ENCODE data around the gene AMY1B.
"Not testable (repeated sequence)": the region's sequence is repeated elsewhere in the genome, so short reads cannot be mapped to it uniquely, and the experiment has no call there.

The AMY1B gene

GRCh38 chr1:103701256-103701655, 5.2 kb upstream of the AMY1B start:
- H4K20me1 ChIP-seq (ENCODE audit: insufficient read depth, low read length); DNase-seq; H3K79me2 ChIP-seq (ENCODE audit: insufficient read depth, low read length); H3K9me3 ChIP-seq (ENCODE audit: insufficient read depth, low read length, severe bottlenecking); H2AFZ ChIP-seq (ENCODE audit: low read depth, low read length); H3K27ac ChIP-seq (ENCODE audit: low read length); H3K9ac ChIP-seq (ENCODE audit: low read depth, low read length); ATAC-seq (ENCODE audit: insufficient read depth, low read depth); H3K36me3 ChIP-seq (ENCODE audit: insufficient read depth, low read length); H3K4me1 ChIP-seq (ENCODE audit: insufficient read depth, low read length); H3K27me3 ChIP-seq (ENCODE audit: insufficient read depth, low read length, poor library complexity); H3K4me2 ChIP-seq (ENCODE audit: insufficient read depth, low read length); H3K4me3 ChIP-seq (ENCODE audit: low read depth in 1 of 2, low read length in 2 of 2): not testable (repeated sequence)

DNA sequence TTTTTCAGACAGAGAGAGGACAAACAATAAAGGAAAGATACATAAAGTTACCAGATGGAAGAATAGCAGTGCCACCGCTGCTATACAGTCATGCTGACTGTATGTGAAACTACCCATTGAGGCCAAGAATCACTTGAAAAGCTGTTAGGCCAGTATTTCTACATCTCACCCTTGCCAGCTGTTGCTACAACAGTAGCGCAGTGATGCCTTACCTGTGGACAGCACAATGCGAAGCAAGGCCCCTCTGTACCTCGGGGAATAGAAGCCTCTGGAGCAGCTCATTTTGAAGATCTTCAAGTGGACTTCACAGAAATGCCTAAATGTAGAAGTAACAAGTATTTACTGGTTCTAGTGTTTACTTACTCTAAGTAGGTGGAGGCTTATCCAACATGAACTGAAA, 4.7 kb upstream of the AMY1B start:
- not testable (repeated sequence) for H3K9me3 ChIP-seq (ENCODE audit: insufficient read depth, low read length, severe bottlenecking); DNase-seq; H3K27ac ChIP-seq (ENCODE audit: low read length); H3K4me3 ChIP-seq (ENCODE audit: low read depth in 1 of 2, low read length in 2 of 2); H3K4me1 ChIP-seq (ENCODE audit: insufficient read depth, low read length); H3K9ac ChIP-seq (ENCODE audit: low read depth, low read length); H4K20me1 ChIP-seq (ENCODE audit: insufficient read depth, low read length); H3K4me2 ChIP-seq (ENCODE audit: insufficient read depth, low read length); H3K36me3 ChIP-seq (ENCODE audit: insufficient read depth, low read length); H3K27me3 ChIP-seq (ENCODE audit: insufficient read depth, low read length, poor library complexity); ATAC-seq (ENCODE audit: insufficient read depth, low read depth); H2AFZ ChIP-seq (ENCODE audit: low read depth, low read length); H3K79me2 ChIP-seq (ENCODE audit: insufficient read depth, low read length)

- not testable (repeated sequence) for H4K20me1 ChIP-seq (ENCODE audit: insufficient read depth, low read length); H3K36me3 ChIP-seq (ENCODE audit: insufficient read depth, low read length); ATAC-seq (ENCODE audit: insufficient read depth, low read depth)
These were observed 1.4 kb upstream of the AMY1B start for GRCh38 chr1:103697430-103697829.

GRCh38 chr1:103676335-103676734, 19.7 kb downstream of the AMY1B start:
- ATAC-seq (ENCODE audit: insufficient read depth, low read depth); H3K4me2 ChIP-seq (ENCODE audit: insufficient read depth, low read length); H3K27me3 ChIP-seq (ENCODE audit: insufficient read depth, low read length, poor library complexity); H4K20me1 ChIP-seq (ENCODE audit: insufficient read depth, low read length); H2AFZ ChIP-seq (ENCODE audit: low read depth, low read length); H3K27ac ChIP-seq (ENCODE audit: low read length); DNase-seq; H3K79me2 ChIP-seq (ENCODE audit: insufficient read depth, low read length); H3K36me3 ChIP-seq (ENCODE audit: insufficient read depth, low read length); H3K4me1 ChIP-seq (ENCODE audit: insufficient read depth, low read length); H3K9me3 ChIP-seq (ENCODE audit: insufficient read depth, low read length, severe bottlenecking); H3K4me3 ChIP-seq (ENCODE audit: low read depth in 1 of 2, low read length in 2 of 2); H3K9ac ChIP-seq (ENCODE audit: low read depth, low read length): not testable (repeated sequence)

More at GRCh38 chr1:103697430-103697829, 1.4 kb upstream of the AMY1B start:
- not testable (repeated sequence) for H3K9ac ChIP-seq (ENCODE audit: low read depth, low read length); DNase-seq; H3K9me3 ChIP-seq (ENCODE audit: insufficient read depth, low read length, severe bottlenecking); H3K4me1 ChIP-seq (ENCODE audit: insufficient read depth, low read length); H2AFZ ChIP-seq (ENCODE audit: low read depth, low read length); H3K4me2 ChIP-seq (ENCODE audit: insufficient read depth, low read length); H3K79me2 ChIP-seq (ENCODE audit: insufficient read depth, low read length); H3K27me3 ChIP-seq (ENCODE audit: insufficient read depth, low read length, poor library complexity); H3K27ac ChIP-seq (ENCODE audit: low read length); H3K4me3 ChIP-seq (ENCODE audit: low read depth in 1 of 2, low read length in 2 of 2)

GRCh38 chr1:103655460-103655859, 40.5 kb downstream of the AMY1B start, which contains the start of gene AMY1A:
Gene AMY1A (plus strand): TSS chr1:103655760. CDS start chr1:103656331, 571 bp downstream.
- not testable (repeated sequence) for DNase-seq; H3K9me3 ChIP-seq (ENCODE audit: insufficient read depth, low read length, severe bottlenecking); H3K27ac ChIP-seq (ENCODE audit: low read length); H3K27me3 ChIP-seq (ENCODE audit: insufficient read depth, low read length, poor library complexity); H2AFZ ChIP-seq (ENCODE audit: low read depth, low read length); H3K4me3 ChIP-seq (ENCODE audit: low read depth in 1 of 2, low read length in 2 of 2); H3K4me1 ChIP-seq (ENCODE audit: insufficient read depth, low read length); H3K79me2 ChIP-seq (ENCODE audit: insufficient read depth, low read length); H3K4me2 ChIP-seq (ENCODE audit: insufficient read depth, low read length); H3K9ac ChIP-seq (ENCODE audit: low read depth, low read length); ATAC-seq (ENCODE audit: insufficient read depth, low read depth); H4K20me1 ChIP-seq (ENCODE audit: insufficient read depth, low read length); H3K36me3 ChIP-seq (ENCODE audit: insufficient read depth, low read length)

DNA sequence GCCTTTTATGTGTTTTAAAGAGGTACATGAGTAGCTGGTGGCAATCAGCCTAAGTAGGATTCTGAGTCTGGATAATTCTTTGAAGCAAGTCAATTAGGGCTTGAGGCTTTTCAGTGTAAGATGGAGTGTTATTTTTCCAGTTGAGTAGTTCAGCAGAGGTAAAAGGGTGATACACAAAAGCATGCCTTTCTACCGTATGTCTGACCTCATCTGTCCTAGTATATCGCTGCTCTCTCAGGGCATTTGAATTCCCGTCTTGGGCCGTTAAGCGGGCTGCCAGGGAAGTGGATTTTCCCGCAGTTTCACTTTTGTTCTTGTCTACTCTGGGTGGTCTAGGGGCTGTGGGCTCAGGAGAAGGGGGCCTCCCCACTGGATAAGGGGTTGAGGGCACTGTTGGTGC, 41.9 kb downstream of the AMY1B start:
- not testable (repeated sequence) for H3K79me2 ChIP-seq (ENCODE audit: insufficient read depth, low read length); ATAC-seq (ENCODE audit: insufficient read depth, low read depth); H3K4me3 ChIP-seq (ENCODE audit: low read depth in 1 of 2, low read length in 2 of 2); H3K36me3 ChIP-seq (ENCODE audit: insufficient read depth, low read length); DNase-seq; H4K20me1 ChIP-seq (ENCODE audit: insufficient read depth, low read length); H3K4me1 ChIP-seq (ENCODE audit: insufficient read depth, low read length); H3K4me2 ChIP-seq (ENCODE audit: insufficient read depth, low read length); H3K9me3 ChIP-seq (ENCODE audit: insufficient read depth, low read length, severe bottlenecking); H3K27ac ChIP-seq (ENCODE audit: low read length); H3K9ac ChIP-seq (ENCODE audit: low read depth, low read length); H3K27me3 ChIP-seq (ENCODE audit: insufficient read depth, low read length, poor library complexity); H2AFZ ChIP-seq (ENCODE audit: low read depth, low read length)

- ATAC-seq (ENCODE audit: insufficient read depth, low read depth); H3K9ac ChIP-seq (ENCODE audit: low read depth, low read length); H3K36me3 ChIP-seq (ENCODE audit: insufficient read depth, low read length); H3K4me3 ChIP-seq (ENCODE audit: low read depth in 1 of 2, low read length in 2 of 2); DNase-seq; H3K27me3 ChIP-seq (ENCODE audit: insufficient read depth, low read length, poor library complexity); H4K20me1 ChIP-seq (ENCODE audit: insufficient read depth, low read length); H3K4me1 ChIP-seq (ENCODE audit: insufficient read depth, low read length); H3K4me2 ChIP-seq (ENCODE audit: insufficient read depth, low read length); H3K79me2 ChIP-seq (ENCODE audit: insufficient read depth, low read length); H2AFZ ChIP-seq (ENCODE audit: low read depth, low read length); H3K9me3 ChIP-seq (ENCODE audit: insufficient read depth, low read length, severe bottlenecking); H3K27ac ChIP-seq (ENCODE audit: low read length): not testable (repeated sequence)
These were observed 45.1 kb downstream of the AMY1B start for GRCh38 chr1:103650889-103651288.

- H3K79me2 ChIP-seq (ENCODE audit: insufficient read depth, low read length); H2AFZ ChIP-seq (ENCODE audit: low read depth, low read length); H3K36me3 ChIP-seq (ENCODE audit: insufficient read depth, low read length); H3K27ac ChIP-seq (ENCODE audit: low read length); H3K4me3 ChIP-seq (ENCODE audit: low read depth in 1 of 2, low read length in 2 of 2); H3K9ac ChIP-seq (ENCODE audit: low read depth, low read length); H3K27me3 ChIP-seq (ENCODE audit: insufficient read depth, low read length, poor library complexity); DNase-seq; H3K4me1 ChIP-seq (ENCODE audit: insufficient read depth, low read length); H3K9me3 ChIP-seq (ENCODE audit: insufficient read depth, low read length, severe bottlenecking); ATAC-seq (ENCODE audit: insufficient read depth, low read depth); H4K20me1 ChIP-seq (ENCODE audit: insufficient read depth, low read length); H3K4me2 ChIP-seq (ENCODE audit: insufficient read depth, low read length): not testable (repeated sequence)
These were observed 45.7 kb downstream of the AMY1B start for GRCh38 chr1:103650305-103650704.
